NCI-H2171 treated with DMSO at 0.1 percent for 48 hours (cell line): Measurements from ENCODE around the gene PFN3.
A peak's percentile ranks its signal among the peaks of the same experiment; 100 is the strongest.

Source experiments
- DNase-seq: peaks from one replicate; lab custom pipeline; 2025; lab: John Stamatoyannopoulos, UW

Gene PFN3

DNA sequence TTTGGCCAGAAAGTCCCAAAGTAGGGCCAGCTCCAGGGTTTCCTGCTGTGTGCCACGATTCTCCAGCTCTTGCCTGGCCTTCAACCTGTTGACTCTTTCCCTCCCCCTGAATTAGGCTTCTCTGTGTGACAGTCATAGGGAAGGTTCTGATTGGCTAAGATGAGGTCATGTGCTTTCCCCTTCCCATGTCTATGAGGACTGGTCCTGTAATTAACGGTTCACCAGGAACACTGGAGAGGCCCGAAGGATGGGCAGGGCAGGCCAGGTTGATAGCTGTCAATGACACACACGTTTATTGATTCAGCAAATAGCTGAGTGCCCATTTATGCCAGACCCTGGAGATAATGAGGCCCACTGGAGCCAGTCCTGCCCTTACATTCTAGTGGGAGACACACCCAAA is 37.2 kb upstream of the PFN3 start:
- no peak for DNase-seq

DNA sequence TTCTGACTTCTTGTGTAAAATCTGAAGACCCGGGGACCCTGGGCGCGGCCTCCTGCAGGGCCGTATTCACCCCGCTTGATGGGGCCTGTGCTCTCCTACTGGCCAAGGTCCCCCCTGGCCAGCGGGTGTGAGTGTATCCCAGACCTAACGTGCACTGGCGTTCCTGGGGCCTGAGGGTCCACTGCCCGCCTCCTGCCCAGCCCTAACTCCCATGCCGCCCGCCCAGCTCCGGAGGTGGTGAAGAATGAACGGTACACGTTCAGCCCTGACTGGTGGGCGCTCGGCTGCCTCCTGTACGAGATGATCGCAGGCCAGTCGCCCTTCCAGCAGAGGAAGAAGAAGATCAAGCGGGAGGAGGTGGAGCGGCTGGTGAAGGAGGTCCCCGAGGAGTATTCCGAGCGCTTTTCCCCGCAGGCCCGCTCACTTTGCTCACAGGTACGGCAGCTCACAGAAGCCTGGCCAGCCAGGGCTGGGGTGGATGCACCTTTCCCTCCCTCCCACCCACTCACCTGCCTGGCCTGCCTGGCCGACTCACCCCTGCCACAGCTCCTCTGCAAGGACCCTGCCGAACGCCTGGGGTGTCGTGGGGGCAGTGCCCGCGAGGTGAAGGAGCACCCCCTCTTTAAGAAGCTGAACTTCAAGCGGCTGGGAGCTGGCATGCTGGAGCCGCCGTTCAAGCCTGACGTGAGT is 35.5 kb upstream of the PFN3 start:
- DNase-seq: no peak

DNA sequence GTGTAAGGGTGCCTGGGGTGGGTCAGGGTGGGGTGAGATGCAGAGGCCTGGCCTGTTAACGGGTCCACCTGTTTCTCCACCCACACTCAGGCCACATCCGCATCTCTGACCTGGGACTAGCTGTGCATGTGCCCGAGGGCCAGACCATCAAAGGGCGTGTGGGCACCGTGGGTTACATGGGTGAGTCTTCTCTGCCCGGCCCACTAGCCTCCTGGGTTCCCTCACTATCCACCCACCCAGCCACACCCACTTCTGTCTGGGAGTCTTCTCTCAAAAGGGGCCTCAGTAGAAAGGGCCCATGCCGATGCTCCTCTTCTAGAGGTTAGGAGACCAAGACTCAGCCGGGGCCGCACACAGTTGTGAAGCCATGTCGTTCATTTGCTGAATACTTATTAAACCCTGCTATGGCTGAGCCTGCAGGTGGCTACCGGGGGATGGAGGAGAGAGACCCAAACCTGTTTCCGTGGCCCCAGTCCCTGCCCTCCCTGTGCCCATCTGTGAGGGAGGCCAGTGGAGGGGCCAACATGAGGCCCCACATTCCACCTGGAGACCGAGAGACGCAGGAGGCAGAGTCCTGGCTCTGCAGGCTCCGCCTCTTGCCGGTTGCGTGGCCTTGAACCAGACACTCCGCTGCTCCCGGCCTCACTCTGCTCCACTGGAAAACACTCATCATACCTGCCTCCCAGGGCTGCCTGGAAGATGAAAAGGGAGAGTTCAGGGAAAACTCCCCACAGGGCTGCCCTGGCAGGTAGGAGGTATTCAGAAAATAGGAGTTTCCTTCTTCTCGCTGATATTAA is 34.7 kb upstream of the PFN3 start:
- no peak for DNase-seq

DNA sequence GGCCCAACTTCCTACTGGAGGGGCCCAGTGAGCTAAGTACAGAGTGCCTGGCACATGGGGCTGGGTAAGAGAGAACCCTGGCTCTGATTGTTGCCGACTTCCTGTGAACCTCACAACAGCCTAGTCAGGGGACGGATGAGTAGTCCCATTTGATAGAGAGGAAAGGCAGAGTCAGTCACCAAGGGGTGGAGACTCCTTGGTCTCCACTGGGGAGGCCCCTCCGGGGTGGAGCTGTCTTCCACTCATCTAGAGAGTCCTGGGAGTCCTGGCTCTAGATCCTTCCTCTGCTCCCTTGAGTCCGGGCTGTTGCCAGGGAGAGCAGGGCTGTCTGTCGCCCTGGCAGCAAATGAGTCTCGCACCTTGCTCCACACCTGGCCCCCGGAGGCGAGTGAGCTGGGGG is 34.0 kb upstream of the PFN3 start:
- no peak for DNase-seq

DNA sequence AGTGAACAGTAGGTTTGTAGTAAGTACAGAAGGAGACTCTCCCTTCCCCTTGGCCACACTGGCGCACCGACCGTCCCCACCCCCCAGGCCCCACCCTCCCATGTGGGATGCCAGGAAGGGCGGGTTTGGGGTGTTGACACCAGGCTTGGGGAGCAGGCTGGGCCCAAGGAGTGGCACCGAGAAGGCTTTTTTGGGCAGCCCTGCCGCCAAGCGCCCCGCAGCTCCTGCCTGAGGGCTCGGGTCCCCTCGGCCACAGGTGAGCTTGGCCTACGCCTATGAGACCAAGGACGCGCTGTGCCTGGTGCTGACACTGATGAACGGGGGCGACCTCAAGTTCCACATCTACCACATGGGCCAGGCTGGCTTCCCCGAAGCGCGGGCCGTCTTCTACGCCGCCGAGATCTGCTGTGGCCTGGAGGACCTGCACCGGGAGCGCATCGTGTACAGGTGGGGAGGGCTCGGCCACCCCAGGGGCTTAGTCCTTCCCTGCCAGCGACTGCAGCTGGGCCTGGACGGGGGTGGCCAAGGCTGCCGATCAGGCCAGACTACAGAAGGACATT is 33.3 kb upstream of the PFN3 start:
- DNase-seq: no peak

DNA sequence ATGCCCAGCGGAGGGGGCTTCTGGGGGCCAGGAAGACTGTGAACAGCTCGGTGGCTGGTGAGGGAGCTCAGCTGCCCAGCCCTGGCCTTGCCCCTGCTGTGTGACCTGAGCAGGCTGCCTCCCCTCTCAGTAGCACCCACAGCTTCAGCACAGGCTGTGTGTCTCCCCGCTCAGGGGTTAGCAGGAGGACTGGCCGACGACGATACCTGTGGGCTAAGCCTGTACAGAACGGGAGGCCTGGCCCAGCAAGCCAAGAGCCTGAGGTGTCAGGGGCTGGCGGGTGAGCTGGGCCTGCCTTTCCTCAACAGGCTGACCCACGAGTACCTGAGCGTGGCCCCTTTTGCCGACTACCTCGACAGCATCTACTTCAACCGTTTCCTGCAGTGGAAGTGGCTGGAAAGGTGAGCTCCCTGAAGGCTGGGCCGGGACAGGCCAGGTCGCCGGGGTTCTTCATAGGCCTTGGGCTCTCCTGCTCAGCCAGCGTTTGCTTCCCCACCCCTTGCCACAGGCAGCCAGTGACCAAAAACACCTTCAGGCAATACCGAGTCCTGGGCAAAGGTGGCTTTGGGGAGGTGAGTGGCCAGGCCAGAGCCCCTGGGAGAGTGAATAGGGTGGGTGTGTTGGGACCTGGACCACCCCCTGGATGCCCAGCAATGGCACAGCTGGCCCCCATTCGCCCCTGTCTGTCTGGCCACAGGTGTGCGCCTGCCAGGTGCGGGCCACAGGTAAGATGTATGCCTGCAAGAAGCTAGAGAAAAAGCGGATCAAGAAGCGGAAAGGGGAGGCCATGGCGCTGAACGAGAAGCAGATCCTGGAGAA is 32.6 kb upstream of the PFN3 start:
- DNase-seq: no peak

DNA sequence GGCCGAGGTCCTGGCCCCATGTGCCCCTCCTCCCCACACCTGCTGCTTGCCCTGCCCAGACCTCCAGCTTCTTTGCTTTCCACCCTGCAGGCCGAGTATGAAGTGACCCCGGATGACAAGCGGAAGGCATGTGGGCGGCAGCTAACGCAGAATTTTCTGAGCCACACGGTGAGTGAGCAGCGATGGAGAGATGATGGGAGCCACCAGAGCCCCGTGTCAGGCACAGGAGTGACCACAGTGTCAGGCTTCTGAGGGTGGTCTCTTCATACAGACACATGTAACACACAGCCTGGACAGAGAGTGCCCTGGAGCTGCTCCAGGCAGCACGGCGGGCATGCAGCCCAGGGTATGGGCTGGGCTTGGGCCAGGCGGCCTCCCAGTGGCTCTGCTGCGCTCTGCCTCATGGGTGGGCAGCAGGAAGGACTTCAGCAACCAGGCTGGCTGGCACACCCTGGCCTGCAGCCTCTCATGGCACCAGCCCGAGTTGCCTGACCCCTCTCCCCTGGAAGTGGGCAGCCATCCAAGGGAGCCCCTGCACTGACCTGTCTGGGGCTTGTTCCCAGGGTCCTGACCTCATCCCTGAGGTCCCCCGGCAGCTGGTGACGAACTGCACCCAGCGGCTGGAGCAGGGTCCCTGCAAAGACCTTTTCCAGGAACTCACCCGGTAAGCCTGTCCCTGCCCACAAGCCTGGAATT is 31.8 kb upstream of the PFN3 start:
- no peak for DNase-seq

DNA sequence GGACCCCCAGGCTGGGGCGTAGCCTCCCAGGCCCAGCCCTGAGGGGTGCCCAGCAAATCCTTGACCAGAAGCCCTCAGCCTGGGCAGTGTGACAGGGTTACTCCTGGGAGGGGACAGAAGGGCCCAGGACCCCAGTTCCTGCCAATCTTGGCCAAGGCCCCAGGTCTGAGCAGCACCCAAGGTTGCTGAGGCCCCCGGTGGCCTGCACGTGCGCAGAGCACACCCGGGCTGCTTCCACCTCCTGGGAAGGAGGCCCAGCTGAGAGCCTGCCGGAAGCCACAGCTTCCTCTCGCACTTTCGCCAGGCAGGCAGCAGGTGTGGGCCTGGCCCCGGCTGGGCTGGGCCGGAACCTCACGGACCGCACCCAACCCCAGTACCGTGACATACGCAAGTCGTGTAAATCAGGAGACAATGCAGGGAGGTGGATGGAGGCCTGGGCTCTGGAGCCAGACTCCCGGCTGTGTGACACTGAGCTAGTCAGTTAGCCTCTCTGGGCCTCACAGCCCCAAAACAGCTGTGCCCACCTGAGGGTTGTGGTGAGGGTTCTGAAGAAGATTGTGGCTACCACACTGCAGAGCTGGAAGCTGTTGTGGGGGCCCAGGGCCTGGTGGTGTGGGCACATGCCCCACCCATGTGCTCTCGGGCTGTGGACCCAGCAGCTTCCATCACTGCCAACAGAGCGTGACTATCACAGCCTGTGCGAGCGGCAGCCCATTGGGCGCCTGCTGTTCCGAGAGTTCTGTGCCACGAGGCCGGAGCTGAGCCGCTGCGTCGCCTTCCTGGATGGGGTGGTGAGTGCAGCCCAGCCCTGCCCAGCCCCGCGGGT is 31.1 kb upstream of the PFN3 start:
- no peak for DNase-seq

DNA sequence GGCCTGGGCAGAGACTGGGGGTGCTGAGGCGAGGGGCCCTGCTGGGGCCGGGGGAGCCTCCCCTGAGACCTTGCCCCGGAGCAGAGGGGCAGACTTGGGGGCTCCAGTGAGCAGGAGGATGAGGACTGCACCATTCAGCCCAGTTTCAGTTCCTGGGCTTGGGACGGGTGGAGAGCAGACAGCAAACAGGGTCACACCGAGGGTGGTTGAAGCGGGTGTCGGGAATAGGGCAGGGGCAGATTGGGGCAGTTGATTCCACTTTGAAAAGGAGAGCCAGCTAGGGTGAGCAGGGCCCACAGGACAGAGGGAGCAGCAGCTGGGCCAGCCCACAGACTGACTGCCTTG is 30.5 kb upstream of the PFN3 start:
- DNase-seq: no peak

DNA sequence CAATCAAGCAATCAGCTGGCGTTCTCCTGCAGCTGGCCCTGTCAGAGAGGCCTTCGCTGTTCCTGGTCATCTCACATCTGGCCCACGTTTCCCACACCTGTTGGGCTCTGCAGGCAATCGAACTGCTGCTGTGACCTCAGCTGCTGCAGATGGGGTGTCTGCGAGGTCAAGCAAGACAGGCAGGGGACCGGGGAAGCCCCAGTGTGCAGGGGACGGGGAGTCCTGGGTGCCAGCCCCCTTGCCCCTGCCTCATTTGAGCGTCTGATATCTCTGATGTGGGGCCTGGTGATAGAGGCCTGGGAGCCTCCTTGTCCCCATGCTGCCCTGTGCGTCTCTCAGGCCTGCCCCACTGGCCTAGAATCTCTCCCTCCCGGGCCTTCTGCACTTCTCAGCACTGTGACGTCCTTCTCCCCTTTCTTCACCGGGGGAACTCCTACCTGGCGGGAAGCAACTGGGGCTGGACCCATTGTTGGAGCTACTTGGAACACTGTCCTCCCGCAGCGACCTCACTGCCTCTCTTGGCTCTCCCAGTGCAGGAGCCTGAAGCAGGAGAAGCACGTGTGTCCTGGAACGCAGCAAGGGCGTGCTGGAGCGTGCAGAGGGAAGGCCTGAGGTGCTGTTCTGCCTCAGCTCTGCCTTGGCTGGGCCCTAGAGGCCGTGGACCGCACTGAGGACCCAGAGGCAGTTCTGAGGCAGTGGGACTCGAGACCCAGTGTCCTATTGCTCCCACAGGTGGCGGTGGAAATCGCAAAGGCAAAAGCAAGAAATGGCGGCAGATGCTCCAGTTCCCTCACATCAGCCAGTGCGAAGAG is 29.9 kb upstream of the PFN3 start:
- DNase-seq: no peak

DNA sequence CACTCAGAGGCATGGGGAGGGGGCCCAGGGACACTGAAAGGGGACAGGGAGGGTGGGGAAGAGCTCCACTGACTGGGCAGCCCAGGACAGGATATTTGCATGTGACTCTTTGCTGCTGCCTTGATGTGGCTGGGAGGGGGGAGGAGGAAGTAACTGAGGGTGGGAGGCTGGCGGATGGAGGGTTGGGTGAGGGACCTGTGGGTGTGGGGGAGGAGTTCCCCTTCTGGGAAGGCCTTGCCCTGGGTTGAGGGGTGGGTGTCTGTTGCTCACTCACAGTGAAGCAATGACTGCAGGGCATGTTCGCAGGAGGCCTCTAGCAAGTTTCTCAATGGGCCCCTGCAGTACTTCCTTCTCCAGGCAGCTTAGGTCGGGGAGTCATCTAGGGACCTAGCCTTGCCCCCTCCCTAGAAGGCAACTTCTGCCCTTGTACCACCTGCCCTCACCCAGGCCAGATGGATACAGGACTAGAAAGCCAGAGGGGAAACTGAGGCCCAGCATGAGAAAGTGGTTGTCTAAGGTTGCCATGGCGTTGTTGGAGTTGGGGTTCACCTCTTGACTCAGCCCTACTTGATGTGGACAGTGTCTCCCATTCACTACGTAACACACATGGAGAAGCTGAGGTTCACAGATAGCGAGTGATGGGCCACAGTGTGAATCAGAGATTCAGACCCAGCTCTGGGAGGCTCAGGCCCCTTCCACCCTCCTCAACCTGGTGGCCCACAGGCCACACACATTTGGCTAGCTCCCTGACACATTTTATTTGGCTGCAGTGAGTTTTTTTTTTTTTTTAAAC is 29.0 kb upstream of the PFN3 start:
- DNase-seq: no peak

DNA sequence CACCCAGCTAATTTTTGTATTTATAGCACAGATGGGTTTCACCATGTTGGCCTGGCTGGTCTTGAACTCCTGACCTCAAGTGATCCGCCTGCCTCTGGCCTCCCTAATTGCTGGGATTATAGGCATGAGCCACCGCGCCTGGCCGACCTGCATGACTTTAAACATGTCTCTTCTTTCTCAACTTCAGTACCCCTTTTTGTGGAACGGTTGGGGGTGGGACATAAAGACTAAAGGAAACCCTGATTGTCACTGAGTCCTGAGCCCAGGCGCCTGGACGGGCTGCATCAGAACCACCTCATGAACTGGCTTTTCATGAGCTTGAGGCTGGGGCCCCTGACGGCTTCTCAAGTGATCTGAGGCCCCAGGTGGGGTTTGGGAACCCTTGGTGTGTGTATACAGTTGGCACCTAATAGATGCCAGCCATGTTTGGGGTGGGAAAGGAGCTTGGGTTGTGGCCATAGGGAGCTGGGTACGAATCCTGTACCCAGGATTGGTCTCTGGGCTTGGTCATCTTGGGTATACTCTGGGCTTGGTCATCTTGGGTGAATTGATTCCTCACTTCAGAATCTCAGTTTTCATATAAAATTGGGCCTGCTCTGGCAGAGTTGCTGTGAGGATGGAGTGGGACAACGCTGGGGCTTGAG is 28.2 kb upstream of the PFN3 start:
- no peak for DNase-seq

DNA sequence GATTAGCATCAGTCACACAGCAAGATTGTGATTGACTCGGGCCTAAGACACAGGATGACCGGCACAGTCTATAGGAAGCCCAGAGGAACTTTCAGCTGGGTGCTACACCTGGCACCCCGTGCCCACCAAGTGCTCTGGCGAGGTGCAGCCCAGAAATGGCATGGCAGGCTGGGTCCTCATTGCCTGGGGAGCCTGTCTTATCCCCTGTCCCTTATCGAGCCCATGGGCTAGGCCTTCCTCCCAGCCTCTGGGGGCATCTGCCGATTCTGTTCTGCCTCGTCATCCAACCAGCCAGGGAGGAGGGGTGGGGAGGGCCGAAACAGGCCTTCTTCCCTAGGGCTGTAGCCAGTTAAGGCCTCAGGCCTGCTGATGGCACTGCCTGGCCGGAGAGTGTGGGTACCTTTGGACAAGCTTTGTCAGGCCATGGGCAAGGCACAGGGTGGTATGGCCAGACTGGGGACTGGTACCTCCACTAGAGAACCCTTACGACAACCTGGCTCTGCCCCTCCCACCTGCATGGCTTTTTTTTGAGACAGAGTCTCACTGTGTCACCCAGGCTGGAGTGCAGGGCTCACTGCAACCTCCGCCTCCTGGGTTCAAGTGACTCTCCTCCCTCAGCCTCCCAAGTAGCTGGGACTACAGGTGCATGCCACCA is 27.6 kb upstream of the PFN3 start:
- no peak for DNase-seq

DNA sequence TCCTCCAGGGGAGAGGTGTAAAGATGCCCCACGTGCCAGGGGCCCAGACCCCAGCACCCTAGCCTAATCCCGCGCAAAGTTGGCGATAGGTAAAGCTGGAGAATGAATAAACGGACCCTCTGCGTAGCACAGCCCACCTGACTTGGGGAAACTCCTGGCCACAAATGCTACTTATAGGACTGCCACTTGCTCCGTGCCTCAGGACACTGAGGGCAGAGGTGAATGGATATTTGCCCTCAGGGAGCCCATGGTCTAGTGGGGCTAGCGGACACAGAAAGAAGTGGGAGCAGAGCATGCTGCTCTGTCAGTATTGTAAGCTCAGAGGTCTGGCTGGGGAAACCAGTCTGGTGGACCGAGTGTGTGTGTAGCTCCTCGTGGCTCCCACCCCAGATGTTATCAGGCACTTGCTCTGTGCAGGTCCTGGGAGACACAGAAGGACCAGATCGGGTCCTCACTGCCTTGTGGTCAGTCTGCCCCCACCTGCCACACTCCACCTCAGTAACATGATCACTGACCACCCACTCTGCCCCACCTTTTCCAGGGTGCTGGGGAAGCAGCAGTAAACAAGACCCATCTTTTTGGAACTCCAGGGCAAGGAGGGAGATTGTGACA is 26.9 kb upstream of the PFN3 start:
- DNase-seq: peak; percentile 19

DNA sequence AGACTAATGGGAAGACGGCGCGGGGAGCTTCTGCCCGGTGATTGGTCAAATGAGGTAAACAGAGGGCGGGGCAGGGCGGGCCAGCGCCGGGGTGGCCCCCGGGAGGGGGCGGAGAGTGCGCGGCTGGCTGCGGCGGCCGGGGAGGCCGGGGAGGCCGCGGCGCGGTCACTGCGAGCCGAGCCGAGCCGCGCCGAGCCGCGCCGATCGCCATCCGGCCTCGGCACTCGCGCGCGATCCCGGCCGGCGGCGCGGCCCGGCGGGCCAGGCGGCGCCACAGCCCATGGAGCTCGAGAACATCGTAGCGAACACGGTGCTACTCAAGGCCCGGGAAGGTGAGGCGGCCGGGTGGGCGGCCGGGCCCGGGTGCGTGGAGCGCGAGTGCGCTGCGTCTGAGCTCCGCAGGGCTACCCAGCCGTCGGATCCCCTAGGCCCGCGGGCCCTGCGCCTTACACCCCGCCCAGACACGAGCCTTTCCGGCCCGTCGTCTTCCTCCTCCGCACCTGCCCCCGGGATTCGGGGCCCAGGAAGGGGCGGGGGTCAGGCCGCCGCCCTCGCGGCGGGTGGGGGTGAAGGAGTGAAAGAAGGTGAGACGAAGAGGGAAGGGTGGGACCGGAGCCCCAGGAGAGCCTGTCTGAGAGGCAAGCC is 26.2 kb upstream of the PFN3 start, which contains the start of gene GRK6:
GRK6 (plus strand) TSS at position 111 of the 645 bp plus-strand sequence; CDS start at position 281, 170 bp downstream.
- DNase-seq: peak; percentile 19

DNA sequence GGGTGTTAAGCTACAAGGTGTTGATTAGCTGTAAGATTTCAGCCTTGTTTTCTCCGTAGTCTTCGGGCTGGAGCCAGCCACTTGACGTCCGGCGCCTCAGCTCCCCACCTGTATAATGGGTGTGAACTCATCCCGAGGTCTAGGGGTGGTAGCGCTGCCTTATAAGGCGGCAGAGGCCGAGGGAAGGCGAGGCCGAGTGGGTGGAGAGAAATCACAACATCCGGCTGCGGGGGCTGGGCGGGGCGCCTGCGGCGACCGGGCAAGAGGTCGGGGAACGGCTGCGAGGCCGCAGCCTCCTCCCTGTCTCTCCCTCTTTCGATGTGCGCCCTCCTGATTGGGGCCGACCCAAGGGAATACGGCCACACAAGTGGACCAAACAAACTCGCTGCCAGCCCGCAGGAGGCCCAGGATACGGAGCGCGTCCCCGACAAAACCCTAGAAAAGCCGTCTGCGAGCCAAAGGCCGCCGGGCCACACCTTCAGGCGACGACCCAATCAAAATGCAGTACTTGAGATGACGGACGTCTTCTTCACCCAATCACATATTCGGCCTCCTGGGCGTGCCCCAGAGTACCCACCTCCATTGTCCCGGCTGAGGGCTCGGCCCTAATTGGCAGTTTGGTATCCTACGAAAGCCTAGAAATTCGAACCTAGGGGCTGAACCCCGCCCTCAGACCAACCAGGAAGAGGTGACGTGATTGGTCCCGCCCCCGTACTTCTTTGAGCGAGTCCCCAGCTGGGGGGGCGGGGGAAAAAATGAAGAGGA is 25.5 kb upstream of the PFN3 start:
- DNase-seq: peak; percentile 98
